ENCODE measurements around the gene UBN1. TPM values are rescaled to one million over a fixed set of nuclear protein-coding genes. Genes with fewer than 3 reads are reported as not detected.

Gene UBN1
- polyA plus RNA-seq, 1 donor, result 38.2 TPM

GRCh38 chr16:4904108-4904941 lies 57.0 kb downstream of the UBN1 start:
- WGBS (ENCODE audit: insufficient coverage, low lambda C conversion rate), result no CpG with 5 or more reads among the region's 16 CpGs
- H3K4me3 ChIP-seq (ENCODE audit: low read length), result no peak overlapping the region
- no peak for DNase-seq
- H3K36me3 ChIP-seq (ENCODE audit: control insufficient read depth, insufficient read depth, low read length), result peaks cover 27% of the 10 kb centered on the region
- H3K27ac ChIP-seq (ENCODE audit: low read length), result no peak overlapping the region
- H3K4me1 ChIP-seq (ENCODE audit: control insufficient read depth, insufficient read depth, low read length), result no peaks in the 10 kb centered on the region
- H3K9me3 ChIP-seq (ENCODE audit: control insufficient read depth, low read depth, low read length), result peaks cover under 1% of the 10 kb centered on the region
- H3K27me3 ChIP-seq (ENCODE audit: control insufficient read depth, insufficient read depth, low read length), result no peaks in the 10 kb centered on the region

- peaks cover 25% of the 10 kb centered on the region for H3K36me3 ChIP-seq (ENCODE audit: control insufficient read depth, insufficient read depth, low read length)
- no peaks in the 10 kb centered on the region for H3K27me3 ChIP-seq (ENCODE audit: control insufficient read depth, insufficient read depth, low read length)
- H3K9me3 ChIP-seq (ENCODE audit: control insufficient read depth, low read depth, low read length), result no peaks in the 10 kb centered on the region
- no peak overlapping the region for H3K27ac ChIP-seq (ENCODE audit: low read length)
- DNase-seq, result no peak
- no peak overlapping the region for H3K4me3 ChIP-seq (ENCODE audit: low read length)
- no CpG with 5 or more reads among the region's 14 CpGs for WGBS (ENCODE audit: insufficient coverage, low lambda C conversion rate)
- H3K4me1 ChIP-seq (ENCODE audit: control insufficient read depth, insufficient read depth, low read length), result no peaks in the 10 kb centered on the region
Observed at GRCh38 chr16:4904942-4905615, 57.8 kb downstream of the UBN1 start.

DNA sequence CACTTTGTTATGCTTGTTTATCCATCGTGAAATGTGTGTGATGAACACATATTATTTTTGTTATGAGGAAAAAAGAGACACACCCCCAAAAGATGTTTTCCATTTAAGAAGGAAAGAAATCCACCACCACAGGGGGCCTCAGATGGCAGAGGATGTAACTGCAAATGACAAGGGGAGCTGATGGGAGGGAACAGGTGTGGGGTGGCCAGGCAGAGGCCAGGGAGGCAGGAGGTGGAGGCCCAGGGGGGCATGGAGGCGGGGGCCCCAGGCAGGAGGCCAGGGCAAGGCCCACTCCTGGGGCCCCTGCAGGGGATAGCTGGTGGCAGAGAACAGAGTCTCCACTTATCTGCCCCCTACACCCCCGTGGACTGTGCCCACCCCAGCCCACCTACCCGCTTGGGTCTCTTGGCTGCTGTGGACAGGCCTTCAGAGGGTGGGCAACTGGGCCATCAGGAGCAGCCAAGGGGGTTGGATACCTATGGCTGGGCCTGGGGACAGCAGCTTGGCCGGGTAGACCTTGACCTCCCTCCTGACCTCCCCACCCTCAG lies 61.6 kb downstream of the UBN1 start:
- Histone ChIP-seq H3K4me1 (ENCODE audit: control insufficient read depth, insufficient read depth, low read length) (peaks cover 12% of the 10 kb centered on the region), H3K9me3 (ENCODE audit: control insufficient read depth, low read depth, low read length) (no peaks in the 10 kb centered on the region), H3K27ac (ENCODE audit: low read length) (no peak overlapping the region), H3K4me3 (ENCODE audit: low read length) (no peak overlapping the region), H3K27me3 (ENCODE audit: control insufficient read depth, insufficient read depth, low read length) (no peaks in the 10 kb centered on the region), H3K36me3 (ENCODE audit: control insufficient read depth, insufficient read depth, low read length) (peaks cover 6% of the 10 kb centered on the region)
- no peak for DNase-seq
- WGBS (ENCODE audit: insufficient coverage, low lambda C conversion rate), result no CpG with 5 or more reads among the region's 5 CpGs

DNA sequence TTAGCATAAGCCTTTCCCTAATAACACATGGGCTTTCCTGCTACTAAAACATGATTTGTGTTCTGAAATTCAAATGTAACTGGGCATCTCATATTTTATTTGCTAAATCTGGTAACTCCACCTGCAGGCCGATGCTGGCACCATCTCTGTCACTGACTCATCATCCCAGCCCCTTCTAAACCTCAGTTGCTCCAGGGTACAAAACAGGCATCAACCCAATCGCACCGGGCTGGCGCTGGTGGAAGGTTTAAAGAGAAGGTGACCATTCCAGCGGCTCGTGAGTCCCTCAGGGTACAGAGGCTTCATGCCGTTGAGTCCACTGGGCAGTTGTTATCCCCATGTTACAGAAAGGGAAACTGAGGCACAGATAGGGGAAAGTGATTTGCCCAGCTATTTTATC lies 62.5 kb downstream of the UBN1 start:
- H3K27ac ChIP-seq (ENCODE audit: low read length), result no peak overlapping the region
- H3K9me3 ChIP-seq (ENCODE audit: control insufficient read depth, low read depth, low read length), result no peaks in the 10 kb centered on the region
- no CpG with 5 or more reads among the region's 7 CpGs for WGBS (ENCODE audit: insufficient coverage, low lambda C conversion rate)
- H3K27me3 ChIP-seq (ENCODE audit: control insufficient read depth, insufficient read depth, low read length), result no peaks in the 10 kb centered on the region
- peaks cover 12% of the 10 kb centered on the region for H3K4me1 ChIP-seq (ENCODE audit: control insufficient read depth, insufficient read depth, low read length)
- no peak overlapping the region for H3K4me3 ChIP-seq (ENCODE audit: low read length)
- no peak for DNase-seq
- peaks cover 2% of the 10 kb centered on the region for H3K36me3 ChIP-seq (ENCODE audit: control insufficient read depth, insufficient read depth, low read length)

DNA sequence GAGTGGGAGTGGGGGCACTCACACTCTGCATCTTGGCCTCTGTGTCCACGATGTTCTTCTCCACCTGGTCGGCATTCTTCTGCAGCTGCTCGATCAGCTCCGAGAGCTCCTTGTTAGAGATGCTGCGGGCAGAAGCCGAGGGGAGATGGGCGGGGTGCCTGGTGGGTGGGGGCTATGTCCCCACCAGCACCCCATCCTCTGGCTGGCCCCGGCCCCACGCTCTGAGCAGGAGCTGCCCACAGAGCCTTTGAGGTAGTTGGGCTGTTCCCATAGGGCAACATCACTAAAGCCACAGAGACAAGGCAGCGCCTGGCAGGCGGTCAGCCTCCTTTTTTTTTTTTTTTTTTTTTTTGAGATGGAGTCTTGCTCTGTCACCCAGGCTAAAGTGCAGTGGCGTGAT lies 63.5 kb downstream of the UBN1 start:
- Histone ChIP-seq H3K4me1 (ENCODE audit: control insufficient read depth, insufficient read depth, low read length) (peaks cover 12% of the 10 kb centered on the region), H3K27me3 (ENCODE audit: control insufficient read depth, insufficient read depth, low read length) (no peaks in the 10 kb centered on the region), H3K4me3 (ENCODE audit: low read length) (no peak overlapping the region), H3K9me3 (ENCODE audit: control insufficient read depth, low read depth, low read length) (no peaks in the 10 kb centered on the region), H3K27ac (ENCODE audit: low read length) (no peak overlapping the region), H3K36me3 (ENCODE audit: control insufficient read depth, insufficient read depth, low read length) (peaks cover 2% of the 10 kb centered on the region)
- no peak for DNase-seq
- no CpG with 5 or more reads among the region's 12 CpGs for WGBS (ENCODE audit: insufficient coverage, low lambda C conversion rate)

GRCh38 chr16:4911970-4912386 lies 64.7 kb downstream of the UBN1 start:
- 50% methylated on average over 2 of the region's 6 CpGs for WGBS (ENCODE audit: insufficient coverage, low lambda C conversion rate)
- no peaks in the 10 kb centered on the region for H3K9me3 ChIP-seq (ENCODE audit: control insufficient read depth, low read depth, low read length)
- no peak overlapping the region for H3K4me3 ChIP-seq (ENCODE audit: low read length)
- peaks cover 12% of the 10 kb centered on the region for H3K4me1 ChIP-seq (ENCODE audit: control insufficient read depth, insufficient read depth, low read length)
- H3K36me3 ChIP-seq (ENCODE audit: control insufficient read depth, insufficient read depth, low read length), result peaks cover 2% of the 10 kb centered on the region
- H3K27ac ChIP-seq (ENCODE audit: low read length), result peak overlapping the region; percentile 59
- H3K27me3 ChIP-seq (ENCODE audit: control insufficient read depth, insufficient read depth, low read length), result no peaks in the 10 kb centered on the region
- peak; percentile 41 to 72 for DNase-seq

DNA sequence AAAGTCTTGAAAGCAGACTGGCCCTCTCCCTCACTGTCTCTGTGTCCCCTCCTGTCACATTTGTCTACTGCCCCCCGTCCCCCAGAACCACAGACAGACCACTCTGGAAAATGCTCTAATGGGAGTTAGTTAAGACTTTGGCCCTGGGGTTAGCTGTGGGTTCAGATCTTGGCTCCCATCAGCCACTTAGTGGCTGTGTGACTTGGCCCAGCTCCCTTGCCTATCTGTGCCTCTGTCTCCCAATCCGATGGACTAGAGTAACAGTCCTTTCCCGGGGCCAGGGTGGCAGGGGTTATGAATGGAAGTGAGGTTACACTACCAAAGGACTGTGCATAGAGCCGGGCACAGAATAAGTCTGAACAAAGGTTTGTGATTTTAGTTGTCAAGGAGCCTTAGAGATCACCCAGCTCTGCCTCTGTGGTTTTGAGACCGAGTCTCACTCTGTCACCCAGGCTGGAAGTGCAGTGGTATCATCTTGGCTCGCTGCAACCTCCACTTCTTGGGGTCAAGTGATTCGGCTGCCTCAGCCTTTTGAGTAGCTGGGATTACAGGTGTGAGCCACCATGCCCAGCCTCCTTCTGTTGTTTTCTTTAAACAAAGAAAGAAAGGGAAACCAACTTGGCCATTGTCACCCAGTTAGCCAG lies 66.0 kb downstream of the UBN1 start:
- Histone ChIP-seq H3K27ac (ENCODE audit: low read length) (no peak overlapping the region), H3K4me1 (ENCODE audit: control insufficient read depth, insufficient read depth, low read length) (peaks cover 13% of the 10 kb centered on the region), H3K4me3 (ENCODE audit: low read length) (no peak overlapping the region), H3K36me3 (ENCODE audit: control insufficient read depth, insufficient read depth, low read length) (peaks cover 2% of the 10 kb centered on the region), H3K27me3 (ENCODE audit: control insufficient read depth, insufficient read depth, low read length) (no peaks in the 10 kb centered on the region), H3K9me3 (ENCODE audit: control insufficient read depth, low read depth, low read length) (no peaks in the 10 kb centered on the region)
- WGBS (ENCODE audit: insufficient coverage, low lambda C conversion rate), result no CpG with 5 or more reads among the region's 7 CpGs
- DNase-seq, result no peak

GRCh38 chr16:4913774-4914525 lies 66.7 kb downstream of the UBN1 start:
- Histone ChIP-seq H3K4me3 (ENCODE audit: low read length) (no peak overlapping the region), H3K36me3 (ENCODE audit: control insufficient read depth, insufficient read depth, low read length) (peaks cover 2% of the 10 kb centered on the region), H3K4me1 (ENCODE audit: control insufficient read depth, insufficient read depth, low read length) (peaks cover 20% of the 10 kb centered on the region), H3K9me3 (ENCODE audit: control insufficient read depth, low read depth, low read length) (no peaks in the 10 kb centered on the region), H3K27ac (ENCODE audit: low read length) (no peak overlapping the region), H3K27me3 (ENCODE audit: control insufficient read depth, insufficient read depth, low read length) (no peaks in the 10 kb centered on the region)
- DNase-seq, result no peak
- WGBS (ENCODE audit: insufficient coverage, low lambda C conversion rate), result no CpG with 5 or more reads among the region's 15 CpGs

DNA sequence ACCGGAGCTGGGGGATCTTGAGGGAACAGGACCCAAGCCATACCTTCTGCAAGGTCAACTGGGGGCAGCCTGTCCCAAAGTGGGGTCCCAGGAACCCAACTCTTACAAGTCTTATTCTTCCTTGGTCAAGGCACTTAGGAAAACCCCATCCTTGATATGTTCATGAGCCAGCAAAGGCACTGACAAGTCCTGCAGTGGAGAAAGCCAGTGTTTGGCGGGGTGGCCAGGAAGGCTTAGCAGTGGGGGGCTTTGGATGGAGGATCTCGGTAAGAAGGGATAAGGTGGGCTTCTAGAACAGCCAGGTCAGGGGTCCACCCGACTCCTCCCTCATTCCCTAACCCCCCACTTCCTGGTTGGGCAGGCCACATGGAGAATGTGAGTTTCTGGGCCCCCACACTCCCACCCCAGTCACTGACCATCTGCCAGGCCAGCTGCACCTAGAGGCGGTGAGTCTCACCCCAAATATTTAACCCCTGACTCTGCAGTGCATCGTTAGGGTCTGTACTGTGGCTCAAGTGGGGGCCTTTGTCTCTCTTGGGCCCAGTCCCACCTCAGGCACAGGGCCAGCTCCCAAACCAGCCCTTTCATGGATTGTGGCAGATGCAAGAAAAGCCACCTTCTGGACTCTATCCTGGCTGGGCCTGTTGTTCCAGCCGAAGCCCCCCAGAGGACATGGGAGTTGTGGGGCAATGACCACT lies 67.4 kb downstream of the UBN1 start:
- peaks cover 27% of the 10 kb centered on the region for H3K4me1 ChIP-seq (ENCODE audit: control insufficient read depth, insufficient read depth, low read length)
- H3K27me3 ChIP-seq (ENCODE audit: control insufficient read depth, insufficient read depth, low read length), result no peaks in the 10 kb centered on the region
- WGBS (ENCODE audit: insufficient coverage, low lambda C conversion rate), result no CpG with 5 or more reads among the region's 7 CpGs
- H3K9me3 ChIP-seq (ENCODE audit: control insufficient read depth, low read depth, low read length), result no peaks in the 10 kb centered on the region
- no peak overlapping the region for H3K4me3 ChIP-seq (ENCODE audit: low read length)
- no peak overlapping the region for H3K27ac ChIP-seq (ENCODE audit: low read length)
- peaks cover 2% of the 10 kb centered on the region for H3K36me3 ChIP-seq (ENCODE audit: control insufficient read depth, insufficient read depth, low read length)
- no peak for DNase-seq

Data from large intestine (tissue), 3 donors.